Mammary epithelial cell (primary cell): ENCODE measurements around the gene CARD16.

Experiments
- CTCF ChIP-seq, 2 donors: IDR thresholded peaks in 1 of 2; conservative IDR thresholded peaks in 1 of 2; 2 replicates each; pipeline ENCODE4 v1.5.1; 2011 to 2012; ENCODE audit warnings: inconsistent platforms in 2 of 2, low read length in 2 of 2, mild to moderate bottlenecking in 2 of 2, control low read depth in 1 of 2, low read depth in 1 of 2; ENCODE audit not compliant: insufficient read depth in 1 of 2; ENCODE audit errors: extremely low read depth in 1 of 2
- EZH2 ChIP-seq: IDR thresholded peaks from 2 replicates; pipeline ENCODE4 v1.6.1; 2012; ENCODE audit warnings: low read length, inconsistent platforms, borderline replicate concordance

- TF ChIP-seq CTCF (conservative IDR thresholded peaks at IDR 0.05 in 1 of 2, IDR thresholded peaks at IDR 0.05 in 1 of 2; ENCODE audit: extremely low read depth in 1 of 2, insufficient read depth in 1 of 2, low read depth in 1 of 2, low read length in 2 of 2), result no peak
- TF ChIP-seq EZH2, result no peak
These were observed 7.4 kb upstream of the CARD16 start for GRCh38 chr11:105052487-105052886.
